Stimulated activated CD8-positive, alpha-beta memory T cell treated with anti-CD3 and anti-CD28 coated beads, Interleukin-7, amount 100 ng/mL, for 4 hours (primary cell): Measurements from ENCODE around the gene ZSCAN2.

Source experiments
- DNase-seq, 2 donors: peaks; one replicate each; pipeline ENCODE4 v3.0.0-alpha.2; 2020; ENCODE audit warnings: low read depth in 2 of 2

ZSCAN2 gene

DNA sequence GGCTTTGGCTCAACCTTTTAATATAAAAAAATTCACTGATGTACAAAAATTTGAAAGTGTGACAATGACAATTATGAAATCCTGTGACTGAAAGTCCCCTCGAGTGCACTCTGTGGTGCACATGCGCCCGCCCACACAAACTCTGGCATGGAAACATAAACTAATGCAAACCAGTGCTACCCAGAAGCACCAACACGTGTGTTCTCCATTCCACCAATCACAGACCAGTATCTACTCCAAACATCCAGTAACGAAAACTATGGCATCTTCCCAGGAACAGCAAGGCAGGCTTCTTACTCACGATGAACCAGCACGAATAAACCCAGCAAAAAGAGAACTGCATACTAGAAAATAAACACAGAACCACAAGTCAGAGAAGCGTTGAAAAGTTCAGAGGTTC, 68.9 kb downstream of the ZSCAN2 start:
- DNase-seq: no peak

DNA sequence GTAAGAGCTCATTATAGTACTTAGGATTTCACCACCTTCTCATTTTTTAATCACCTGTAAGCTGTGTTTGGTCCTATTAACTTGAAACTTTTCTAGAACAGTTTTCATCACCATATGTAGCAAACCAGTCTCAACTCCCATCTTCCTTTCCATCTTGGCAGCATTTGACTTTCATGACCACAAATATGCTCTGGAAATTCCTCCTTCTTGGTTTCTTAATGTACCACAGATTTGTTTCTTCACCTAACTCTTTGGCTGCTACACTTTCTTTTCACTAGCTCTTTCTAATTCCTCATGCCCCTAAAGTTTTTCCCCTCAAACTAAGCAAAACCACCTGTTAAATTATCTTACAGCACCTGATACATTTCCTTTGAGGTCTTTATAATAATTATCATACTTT, 70.4 kb downstream of the ZSCAN2 start:
- DNase-seq: no peak
